ENCODE measurements around the gene TRIM44.

The TRIM44 gene

DNA sequence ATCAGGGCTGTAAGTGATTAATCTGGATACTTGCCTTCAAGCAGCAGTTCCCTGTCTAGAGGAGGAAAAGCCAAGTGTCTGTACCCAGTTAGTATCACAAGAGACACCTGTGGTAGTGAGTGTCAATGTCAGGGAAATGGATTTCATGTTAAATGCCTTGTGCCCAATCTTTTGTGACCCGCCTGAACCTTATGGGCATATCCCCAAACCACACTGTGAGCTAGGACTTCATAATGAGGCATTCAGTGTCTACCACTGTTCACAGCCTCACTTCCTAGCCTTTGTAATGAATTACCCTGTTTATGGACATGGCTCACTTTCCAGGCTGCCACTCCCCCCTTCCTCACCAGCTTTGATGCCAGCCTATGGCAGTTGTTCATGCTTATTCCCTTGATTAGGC, 125.1 kb downstream of the TRIM44 start:
- DNase-seq (ENCODE audit: low read depth in 2 of 2) = no peak

DNA sequence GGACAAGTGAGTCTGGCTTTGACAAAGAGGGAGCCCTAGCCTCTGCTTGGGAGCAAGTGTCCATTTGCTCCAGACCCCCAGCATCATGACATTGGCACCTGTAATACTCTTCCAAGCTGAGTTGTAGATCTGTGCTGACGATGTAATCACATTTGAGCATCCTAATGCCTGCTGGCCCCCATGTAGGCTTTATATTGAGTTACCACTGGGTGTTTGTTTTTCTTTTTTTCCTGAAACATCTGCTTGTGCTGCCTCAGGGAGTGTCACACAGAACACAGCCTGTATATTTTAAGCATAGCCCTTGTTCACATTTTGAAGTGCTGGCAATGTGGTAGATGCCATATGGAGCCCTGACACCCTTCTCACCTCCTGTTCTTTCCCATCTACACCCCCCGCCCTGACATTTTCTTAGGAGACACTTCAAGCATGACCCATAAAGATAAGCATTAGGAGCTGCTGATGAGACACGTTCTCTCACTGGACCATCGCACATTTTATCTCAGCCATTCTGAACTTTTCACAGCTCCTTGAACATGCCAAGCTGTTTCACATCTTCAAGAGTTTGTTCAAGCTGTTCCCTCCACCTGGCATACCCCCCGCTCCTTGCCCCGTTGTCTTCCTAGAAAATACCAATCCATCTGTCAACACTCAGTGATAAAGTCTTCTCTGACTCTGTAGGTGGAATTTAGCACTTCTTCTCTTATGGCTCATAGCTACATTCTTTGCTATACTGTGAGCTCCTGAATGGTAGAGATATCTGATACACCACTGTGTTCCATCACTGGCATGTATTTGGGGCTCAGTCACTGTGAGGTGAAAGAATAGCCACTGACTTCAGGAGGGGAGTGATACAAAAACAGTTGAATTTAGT, 128.7 kb downstream of the TRIM44 start:
- no peak for DNase-seq (ENCODE audit: low read depth in 2 of 2)

DNA sequence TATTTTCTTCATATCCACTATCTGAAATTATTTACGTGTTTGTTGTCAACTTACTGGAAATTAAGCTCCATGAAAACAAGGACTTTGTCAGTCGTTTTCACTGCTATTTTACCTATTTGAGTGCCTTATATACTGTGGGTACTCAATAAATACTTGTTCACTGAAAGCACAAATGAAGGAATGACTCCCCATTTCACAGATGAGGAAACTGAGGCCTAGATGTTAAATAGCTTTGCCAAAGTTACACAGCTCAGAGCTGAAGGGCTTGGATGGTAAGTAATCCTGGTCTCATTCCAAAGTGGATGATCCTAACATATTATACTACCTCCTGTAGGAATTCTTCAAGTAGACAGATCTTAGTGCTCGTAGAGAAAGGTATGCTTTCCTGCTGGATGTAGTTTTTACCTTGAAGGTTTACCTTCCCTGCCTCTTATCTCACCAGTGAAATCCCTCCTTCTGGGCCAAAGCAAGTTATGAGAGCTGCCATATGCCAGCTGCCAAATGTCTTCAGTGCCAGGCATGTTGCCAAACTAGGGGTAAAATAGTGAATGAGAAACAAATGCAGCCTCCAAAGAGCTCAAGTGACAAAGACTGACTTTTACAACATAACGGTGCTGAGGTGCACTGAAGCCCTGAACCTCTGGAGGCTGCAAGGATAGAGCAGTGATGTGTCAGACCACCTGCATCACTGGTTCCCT, 129.7 kb downstream of the TRIM44 start:
- DNase-seq (ENCODE audit: low read depth in 2 of 2) = no peak

DNA sequence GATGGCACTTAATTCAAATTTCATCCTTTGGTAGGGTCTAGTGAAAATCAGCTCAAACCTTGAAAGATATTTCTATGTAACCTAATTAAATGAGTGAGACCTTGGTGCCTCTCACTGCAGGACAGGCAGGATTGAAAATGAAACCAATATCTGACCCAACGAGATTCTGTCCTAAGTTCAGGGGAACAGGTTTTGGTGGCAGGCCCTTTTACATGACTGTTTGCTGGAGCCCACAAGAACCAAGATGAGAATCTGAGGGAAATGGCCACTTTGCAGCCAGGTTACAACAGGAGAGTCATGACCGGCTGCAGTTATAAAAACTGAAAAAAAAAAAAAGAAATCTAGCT, 130.2 kb downstream of the TRIM44 start:
- no peak for DNase-seq (ENCODE audit: low read depth in 2 of 2)

DNA sequence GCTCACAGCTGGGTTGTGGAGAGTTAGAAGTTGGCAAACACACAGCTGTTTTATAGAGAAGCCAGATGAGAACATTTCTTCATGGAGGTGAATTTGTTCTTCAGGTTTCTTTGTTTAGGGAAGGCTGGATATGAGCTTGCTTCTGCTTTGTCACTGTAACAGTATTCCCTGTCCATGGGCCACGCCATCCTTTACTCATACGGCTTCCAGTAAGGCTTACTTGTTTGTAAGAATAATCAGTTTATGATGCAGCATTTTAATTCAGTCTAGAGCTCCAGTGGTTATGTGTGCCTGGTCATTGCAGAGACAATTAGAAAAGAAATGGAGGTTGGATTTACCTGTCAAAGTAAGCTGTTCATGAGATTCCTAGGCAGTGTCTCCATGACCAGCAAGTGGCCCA, 131.8 kb downstream of the TRIM44 start:
- DNase-seq (ENCODE audit: low read depth in 2 of 2) = no peak

DNA sequence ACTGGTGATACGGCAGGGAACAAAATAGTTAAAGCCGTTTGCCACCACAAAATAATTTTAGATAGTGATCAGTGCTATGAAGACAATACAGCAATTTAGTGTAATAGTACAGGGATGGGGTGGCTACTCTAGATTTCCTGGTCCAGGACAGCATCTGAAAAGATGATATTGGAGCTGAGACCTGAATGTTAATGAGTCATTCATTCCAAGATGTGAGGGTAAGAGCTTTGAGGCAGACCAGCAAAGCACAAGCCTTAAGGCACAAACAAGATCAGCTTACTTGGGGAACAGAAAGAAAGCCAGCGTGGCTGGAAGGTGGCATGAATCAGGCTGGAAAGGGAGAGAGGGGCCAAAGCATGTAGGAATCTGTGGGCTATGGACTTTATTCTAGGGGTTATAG, 132.3 kb downstream of the TRIM44 start:
- no peak for DNase-seq (ENCODE audit: low read depth in 2 of 2)

DNA sequence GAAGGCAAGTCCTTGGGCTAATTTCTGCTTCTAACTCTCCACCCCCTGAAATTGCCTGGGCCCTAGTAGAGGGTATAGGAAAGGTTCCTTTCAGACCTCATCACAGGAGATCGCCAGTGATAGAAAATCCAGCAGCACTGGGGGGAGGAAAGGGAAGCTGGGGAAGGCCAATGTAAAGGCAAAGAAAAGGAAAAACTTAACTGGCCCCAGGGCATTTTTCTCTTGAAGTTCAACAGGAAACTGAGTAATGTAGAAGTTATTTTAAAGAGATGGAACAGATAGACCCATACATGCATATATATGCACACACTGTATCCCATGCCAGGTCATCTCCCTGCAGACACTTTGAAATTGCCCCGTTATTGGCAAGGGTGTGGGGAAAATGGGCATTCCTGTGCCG, 134.0 kb downstream of the TRIM44 start:
- no peak for DNase-seq (ENCODE audit: low read depth in 2 of 2)

DNA sequence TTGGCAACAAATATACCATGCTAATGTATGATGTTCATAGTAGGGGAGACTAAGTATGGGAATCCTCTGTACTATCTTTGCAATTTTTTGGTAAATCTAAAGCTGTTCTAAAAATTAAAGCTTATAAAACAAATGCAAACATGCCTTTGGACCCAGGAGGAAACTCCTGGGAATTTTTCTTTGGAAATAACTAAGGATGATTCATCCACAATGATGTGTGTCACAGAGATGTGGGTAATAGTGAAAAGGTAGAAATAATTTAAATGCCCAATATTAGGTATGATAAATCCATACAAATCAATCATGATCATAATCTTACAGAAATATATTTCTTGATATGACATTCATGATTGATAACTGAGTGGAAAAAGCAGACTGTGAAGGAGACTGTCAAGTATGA, 135.8 kb downstream of the TRIM44 start:
- DNase-seq (ENCODE audit: low read depth in 2 of 2) = no peak

DNA sequence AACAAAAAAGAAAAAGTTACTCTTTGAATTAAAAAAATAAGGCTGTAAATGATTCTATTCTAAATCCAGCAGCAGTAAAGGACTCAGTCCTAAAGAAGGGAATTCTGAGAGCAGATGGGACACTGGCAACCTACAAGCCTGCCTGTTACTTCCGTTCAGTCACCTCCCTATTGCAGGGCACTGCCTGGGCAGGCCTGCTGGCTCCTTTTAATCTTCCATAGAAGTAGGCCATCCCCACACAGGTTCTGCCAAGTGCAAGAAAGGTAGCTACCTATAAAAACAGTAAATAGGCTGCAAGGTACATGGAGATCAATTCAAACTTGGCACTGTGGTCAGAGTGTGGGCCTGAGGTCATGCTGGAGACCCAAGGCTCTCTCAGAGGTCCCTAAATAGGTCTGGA, 136.4 kb downstream of the TRIM44 start:
- no peak for DNase-seq (ENCODE audit: low read depth in 2 of 2)

DNA sequence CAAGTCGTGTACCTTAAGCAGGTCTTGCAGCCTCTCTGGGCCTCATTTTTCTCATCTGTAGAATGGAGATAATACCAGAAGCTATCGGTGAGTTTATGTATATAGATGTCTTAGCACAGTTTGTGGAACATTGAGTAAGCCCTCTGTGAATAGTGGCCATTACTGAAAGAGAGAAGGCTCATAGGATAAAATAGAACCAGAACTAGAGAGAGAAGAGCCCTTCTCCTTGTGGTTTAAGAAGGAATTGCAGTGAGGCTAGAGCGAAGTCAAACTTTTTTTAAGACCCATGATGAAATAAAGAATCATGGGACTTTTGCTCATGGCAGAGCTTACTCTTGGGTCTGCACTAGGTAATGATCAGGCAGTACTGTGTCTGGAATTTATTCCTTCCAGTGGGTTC, 137.1 kb downstream of the TRIM44 start:
- DNase-seq (ENCODE audit: low read depth in 2 of 2) = no peak

DNA sequence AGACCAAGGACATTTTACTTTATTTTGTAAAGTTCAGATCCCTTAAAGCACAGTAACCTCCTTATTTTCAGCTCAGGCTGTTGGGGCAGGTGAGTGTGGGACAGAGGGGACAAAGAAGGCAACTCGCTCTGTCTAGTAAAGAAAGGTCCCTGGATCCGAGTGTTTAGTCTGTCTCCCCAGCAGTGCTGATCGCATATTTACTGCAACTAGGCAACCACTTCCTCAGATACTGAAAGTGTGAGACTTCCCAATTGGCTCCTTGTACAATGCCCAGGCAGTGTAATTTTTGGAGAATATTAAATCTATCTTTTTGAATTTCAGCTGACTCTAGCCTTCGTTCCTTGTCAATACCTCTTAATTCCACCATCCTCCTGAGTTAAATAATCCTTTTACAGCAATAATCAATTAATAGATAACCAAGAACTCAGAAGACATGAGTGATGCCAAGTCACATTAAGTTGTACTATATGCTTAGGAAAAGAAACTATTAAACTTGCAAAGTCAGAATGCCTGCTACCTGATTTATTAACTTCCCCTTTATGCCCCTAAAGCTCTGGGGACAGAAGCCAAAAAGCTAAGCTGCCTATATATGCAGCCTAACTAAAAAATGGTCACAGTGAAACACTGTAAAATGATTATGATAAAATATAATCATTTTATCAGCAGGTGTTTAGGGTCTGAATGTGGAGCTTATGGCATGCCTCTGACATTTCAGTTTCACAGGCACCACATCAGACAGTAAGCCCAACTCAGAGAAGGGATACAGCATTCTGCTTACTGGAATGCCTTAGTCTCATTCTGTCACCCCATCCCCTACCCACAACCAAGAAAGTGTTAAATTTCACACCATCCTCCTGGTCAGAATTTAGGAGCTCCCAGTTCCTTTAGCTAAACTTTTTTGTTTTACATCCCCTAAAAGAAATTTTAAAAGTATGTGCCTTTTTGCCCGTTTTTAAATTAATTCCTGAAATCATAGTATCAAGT, 138.7 kb downstream of the TRIM44 start:
- no peak for DNase-seq (ENCODE audit: low read depth in 2 of 2)

DNA sequence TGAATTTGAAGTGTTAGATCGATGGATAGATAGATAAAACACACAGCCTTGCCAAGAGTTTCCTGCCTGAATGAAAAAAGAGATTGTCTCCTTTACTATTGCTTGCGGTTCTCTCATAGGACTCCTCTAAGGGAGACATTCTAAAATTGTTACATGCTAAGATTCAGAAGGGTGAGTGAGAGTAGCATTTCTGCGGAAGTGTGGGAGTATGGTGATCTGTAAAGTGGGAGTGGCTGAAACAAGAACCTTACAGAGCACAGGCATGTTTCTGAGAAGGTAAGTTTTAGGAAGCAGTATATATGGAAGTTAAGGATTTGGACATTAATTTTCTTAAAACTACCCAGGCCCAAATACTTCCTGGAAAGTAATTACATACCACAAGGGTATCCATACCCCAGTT, 139.6 kb downstream of the TRIM44 start:
- DNase-seq (ENCODE audit: low read depth in 2 of 2) = no peak

DNA sequence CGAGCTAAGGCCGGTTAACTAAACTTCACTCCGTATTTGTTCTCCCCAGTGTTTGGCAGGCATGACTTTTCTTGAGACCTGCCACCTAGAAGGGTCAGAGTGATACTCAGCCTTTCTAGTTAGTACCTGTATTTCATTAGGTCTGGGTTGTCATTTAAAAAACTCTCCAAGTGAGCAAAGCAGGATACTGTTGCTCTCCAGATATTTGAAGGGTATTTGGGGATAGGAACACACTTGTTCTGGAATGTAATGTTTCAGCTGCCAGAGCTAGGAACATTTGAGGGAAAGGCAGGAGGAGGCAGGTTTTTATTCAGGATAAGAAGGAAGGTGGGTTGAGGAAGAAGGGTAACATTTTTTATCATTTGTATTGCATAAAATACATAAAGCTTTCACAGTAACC, 140.1 kb downstream of the TRIM44 start:
- DNase-seq (ENCODE audit: low read depth in 2 of 2) = no peak

DNA sequence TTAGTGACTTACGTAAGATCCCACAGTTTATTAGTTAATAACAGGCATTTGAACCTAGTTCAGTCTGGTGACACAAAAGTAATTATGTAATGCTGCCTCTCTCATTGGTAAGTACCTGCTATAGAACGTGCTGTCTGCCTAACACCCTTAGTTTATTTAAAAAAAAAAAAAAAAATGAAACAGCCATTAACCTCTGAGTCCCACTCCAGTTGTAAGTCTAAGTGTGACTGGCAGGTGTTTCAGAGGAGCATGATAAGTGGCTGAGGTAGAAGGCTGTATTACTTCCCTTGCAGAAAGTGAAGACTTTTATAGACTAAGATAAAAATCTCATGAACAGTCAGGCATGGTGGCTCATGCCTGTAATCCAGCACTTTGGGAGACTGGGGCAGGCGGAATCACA, 140.5 kb downstream of the TRIM44 start:
- DNase-seq (ENCODE audit: low read depth in 2 of 2) = no peak

DNA sequence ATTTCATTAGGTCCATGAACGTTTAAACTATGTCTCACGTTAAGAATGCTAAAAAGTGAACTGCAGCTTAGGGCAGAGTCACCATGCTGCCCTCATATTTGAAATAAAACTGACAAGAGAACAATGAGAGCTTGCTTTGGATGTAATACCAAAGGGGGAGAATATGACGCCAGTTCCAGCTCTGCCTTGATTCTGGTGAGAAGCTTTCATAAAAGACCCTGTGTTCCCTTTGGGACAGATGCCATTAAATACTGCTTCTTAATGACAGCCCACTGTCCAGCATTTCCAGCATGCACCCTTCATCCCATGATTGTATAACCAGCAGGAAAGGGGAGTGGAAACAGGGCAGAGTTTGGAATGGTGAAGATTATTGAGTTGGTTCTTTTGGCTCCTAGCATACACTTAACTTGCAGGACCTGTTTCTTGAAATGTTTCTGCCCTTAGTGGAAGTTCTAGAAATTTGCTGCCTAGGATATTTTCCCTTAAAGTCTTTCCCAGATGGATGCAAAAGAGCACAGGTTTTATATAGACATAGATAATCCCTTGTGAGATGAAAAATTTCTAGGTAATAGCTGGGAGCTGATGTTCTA, 142.0 kb downstream of the TRIM44 start:
- no peak for DNase-seq (ENCODE audit: low read depth in 2 of 2)

DNA sequence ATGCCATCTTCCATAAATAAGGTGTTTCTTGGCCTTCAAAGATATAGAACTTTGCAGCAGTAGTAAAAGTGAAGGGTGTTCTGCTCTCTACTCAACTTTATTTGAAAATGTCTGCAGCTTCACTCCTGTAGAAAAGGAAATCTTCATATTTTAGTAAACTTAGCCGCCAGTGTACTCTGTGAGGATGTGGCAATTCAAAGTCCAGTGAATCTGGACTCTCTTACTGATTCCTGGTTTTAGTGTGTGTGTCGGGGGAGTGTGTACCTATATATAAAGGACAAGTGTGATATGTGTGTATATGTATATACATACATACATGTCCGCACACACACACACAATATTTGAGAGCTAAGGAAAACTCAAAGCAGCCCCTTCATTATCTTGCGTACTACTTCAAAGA, 147.0 kb downstream of the TRIM44 start:
- no peak for DNase-seq (ENCODE audit: low read depth in 2 of 2)

DNA sequence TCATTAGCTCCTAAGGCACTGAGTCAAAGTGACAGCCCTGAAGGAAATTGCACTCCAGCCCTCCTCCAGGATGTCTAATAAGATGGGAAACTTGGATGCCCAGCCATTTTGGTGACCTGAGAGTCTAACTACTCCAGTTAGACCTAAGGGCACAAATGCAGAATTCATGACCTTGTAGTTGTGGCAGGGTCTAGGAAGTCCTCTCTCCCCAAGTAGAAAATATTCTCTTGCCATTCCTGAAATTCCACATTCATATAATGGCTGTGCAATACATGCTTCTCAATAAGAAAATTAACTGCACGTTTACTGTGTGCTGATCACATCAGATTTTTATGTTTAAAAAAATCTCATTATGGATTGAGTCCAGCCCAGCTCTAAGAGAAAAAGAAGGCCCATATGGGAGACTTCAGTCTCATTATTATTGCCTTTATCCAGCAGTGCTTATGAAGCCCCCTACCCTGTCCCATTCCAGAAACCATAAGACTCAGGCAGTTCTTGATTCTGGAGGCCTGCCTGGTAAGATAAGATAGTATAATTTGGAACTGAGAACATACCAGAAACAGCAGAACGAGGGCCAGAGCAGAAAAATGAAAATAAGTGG, 147.6 kb downstream of the TRIM44 start:
- no peak for DNase-seq (ENCODE audit: low read depth in 2 of 2)

DNA sequence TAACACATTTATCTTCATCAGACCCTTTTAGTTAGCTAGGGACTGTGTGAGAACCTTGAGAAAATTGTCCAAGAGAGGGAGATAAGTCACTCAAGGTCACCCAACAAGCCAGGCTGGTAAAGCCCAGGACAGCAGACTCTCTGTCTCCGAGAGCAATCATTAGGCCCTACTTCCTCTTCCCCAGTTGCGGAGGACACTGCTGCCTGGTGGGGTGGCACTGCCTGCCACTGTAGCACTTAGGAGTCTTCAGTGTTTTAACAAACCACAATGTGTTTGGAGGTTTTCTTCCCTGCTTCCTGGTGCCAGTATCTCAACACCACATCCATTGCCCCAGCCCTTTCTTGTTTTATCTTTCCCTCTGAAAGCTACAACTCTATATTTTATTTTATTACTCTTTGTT, 149.2 kb downstream of the TRIM44 start:
- DNase-seq (ENCODE audit: low read depth in 2 of 2) = no peak

DNA sequence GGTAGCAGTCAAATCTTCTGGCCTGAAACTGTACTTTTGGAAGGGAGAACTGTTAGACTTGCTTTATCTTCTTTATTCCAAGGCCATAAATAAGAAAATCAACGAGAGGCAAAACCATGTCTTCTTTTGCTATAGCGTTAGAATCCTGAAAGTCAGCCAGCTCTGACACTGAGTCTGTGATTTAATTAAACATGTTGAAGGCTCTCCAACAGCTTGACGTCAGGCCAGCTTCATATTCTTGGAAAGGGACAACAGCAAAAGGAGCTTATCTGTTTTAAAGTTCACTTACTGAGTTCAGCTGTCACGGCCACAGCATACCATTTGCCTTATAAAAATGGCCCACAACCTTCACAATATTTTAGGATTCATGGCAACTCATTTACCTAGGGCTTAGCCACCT, 150.3 kb downstream of the TRIM44 start:
- no peak for DNase-seq (ENCODE audit: low read depth in 2 of 2)

DNA sequence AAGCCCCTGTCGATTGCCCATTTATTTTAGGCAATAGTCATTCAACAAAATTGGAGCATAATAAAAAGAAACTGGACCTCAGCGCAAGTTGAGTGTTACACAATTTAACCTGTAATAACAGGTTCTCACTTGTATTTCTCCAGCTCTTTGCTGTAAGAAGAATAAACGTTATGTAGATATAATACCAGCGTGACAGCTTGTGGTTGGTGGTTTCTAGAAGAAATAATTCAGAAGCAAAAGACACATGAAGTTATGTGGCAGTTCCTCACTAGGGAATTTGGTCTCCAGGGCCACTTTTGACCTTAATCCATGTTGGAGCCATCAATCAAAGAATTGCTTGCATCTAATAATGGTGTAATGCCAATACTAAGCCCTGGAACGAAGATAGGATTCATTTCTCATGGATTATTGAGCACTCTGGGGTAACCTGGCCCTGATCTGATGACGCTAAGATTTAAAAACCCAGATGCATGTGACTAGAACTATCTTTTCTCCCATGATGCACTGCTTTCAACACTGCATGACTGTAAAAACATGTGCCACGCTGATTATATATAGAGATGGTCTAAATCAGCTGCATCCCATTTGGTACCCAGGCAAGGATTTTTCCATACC, 151.6 kb downstream of the TRIM44 start:
- no peak for DNase-seq (ENCODE audit: low read depth in 2 of 2)

DNA sequence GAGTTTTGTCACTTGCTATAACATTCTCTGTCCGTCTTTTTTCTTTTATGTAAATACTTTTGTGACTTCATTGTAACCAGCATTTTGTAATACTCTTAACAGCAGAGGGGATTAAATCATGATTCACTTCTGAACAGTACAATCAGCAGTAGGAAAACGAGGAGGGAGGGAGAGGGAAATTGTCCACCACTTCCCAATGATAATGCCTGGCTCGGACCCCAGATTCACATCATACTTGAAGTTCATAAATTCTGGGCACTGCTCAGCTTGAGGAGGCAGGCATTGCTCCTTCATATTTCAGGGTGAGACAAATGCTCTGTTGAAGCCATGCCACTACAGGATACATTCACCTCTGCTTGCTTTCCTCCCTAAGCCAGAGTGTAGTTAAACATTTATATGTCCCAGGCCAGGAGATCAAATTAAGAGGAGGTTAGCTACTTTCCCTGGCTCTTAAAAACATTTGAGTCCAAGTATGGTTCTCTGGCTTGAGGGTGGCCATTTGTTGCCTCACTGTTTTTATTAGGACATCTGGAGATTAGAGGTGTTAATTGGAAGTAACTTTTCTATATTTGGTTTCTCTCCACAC, 152.2 kb downstream of the TRIM44 start:
- DNase-seq (ENCODE audit: low read depth in 2 of 2) = no peak

All from stimulated activated CD8-positive, alpha-beta memory T cell treated with anti-CD3 and anti-CD28 coated beads, Interleukin-2, amount 100 ng/mL, for 48 hours (primary cell).